Activated B cell treated with CpG ODN at 0.5 μM for 24 hours (primary cell): ENCODE measurements around the gene UTP11. TPM values are rescaled to one million over a fixed set of nuclear protein-coding genes. Genes with fewer than 3 reads are reported as not detected.

Source experiments
- ATAC-seq: fragments of 200-7000 bp; cut with Tn5 transposase; one replicate; pipeline ENCODE4 v1.10.0; 2021; ENCODE audit warnings: low read depth, mild to moderate bottlenecking, moderate library complexity
- CTCF ChIA-PET: fragments of 350-600 bp; sonication (Branson Sonifier 250); formaldehyde crosslinking; loops from one replicate; lab custom pipeline; 2021; ENCODE audit warnings: antibody characterized with exemption; lab: Charles Lee
- POLR2A ChIA-PET: fragments of 350-600 bp; sonication (Branson Sonifier 250); formaldehyde crosslinking; loops from one replicate; lab custom pipeline; 2021; ENCODE audit warnings: antibody characterized with exemption; lab: Charles Lee
- DNase-seq: peaks from one replicate; pipeline ENCODE4 v3.0.0; 2022
- H3K27ac Mint-ChIP-seq: one replicate; pipeline ENCODE4 v1.8.0; 2020; ENCODE audit warnings: mixed read lengths
- H3K27me3 Mint-ChIP-seq: one replicate; pipeline ENCODE4 v1.8.0; 2021; ENCODE audit warnings: mixed read lengths
- H3K36me3 Mint-ChIP-seq: one replicate; pipeline ENCODE4 v1.8.0; 2021; ENCODE audit warnings: low read depth, mixed read lengths
- H3K4me1 Mint-ChIP-seq: one replicate; pipeline ENCODE4 v1.8.0; 2021; ENCODE audit warnings: mixed read lengths
- H3K4me3 Mint-ChIP-seq: one replicate; pipeline ENCODE4 v1.8.0; 2020; ENCODE audit warnings: mild to moderate bottlenecking, mixed read lengths
- H3K9me3 Mint-ChIP-seq: one replicate; pipeline ENCODE4 v1.8.0; 2020; ENCODE audit warnings: mixed read lengths
- CTCF ChIP-seq: fragments of 200-600 bp; IDR thresholded peaks from one replicate; pipeline ENCODE4 v1.8.0; 2022; ENCODE audit warnings: antibody characterized with exemption, mild to moderate bottlenecking
- intact Hi-C: fragments of 100-400 bp; cut with micrococcal nuclease; formaldehyde crosslinking; loops from one replicate; pipeline ENCODE4 v1.15.1; 2024
- total RNA-seq: library from RNA; stranded (reverse); gene quantifications from 2 replicates; pipeline ENCODE4 v1.2.3, GENCODE V29; 2022

UTP11 gene
- total RNA-seq, 1 donor from 2014 or later, result 26.1 TPM

- peaks cover 14% of the 10 kb centered on the region for H3K36me3 Mint-ChIP-seq
- no peaks in the 10 kb centered on the region for H3K27me3 Mint-ChIP-seq
- H3K27ac Mint-ChIP-seq, result no peak overlapping the region
- H3K4me3 Mint-ChIP-seq, result no peak overlapping the region
- no peak for TF ChIP-seq CTCF
- H3K4me1 Mint-ChIP-seq, result peaks cover 27% of the 10 kb centered on the region
- ATAC-seq, result no peak
- intact Hi-C loops, result loop anchor here (10.0 kb wide), 1 partner anchor 405 kb away; no protein-coding TSS in a partner anchor
- ChIA-PET POLR2A (no interaction called here), CTCF (interaction anchor here (1.0 kb wide), 1 partner anchor 19 kb away, joined by 4 read pairs; no protein-coding TSS in a partner anchor)
- DNase-seq, result no peak
- no peaks in the 10 kb centered on the region for H3K9me3 Mint-ChIP-seq
Observed at GRCh38 chr1:38009841-38010180, 2.7 kb upstream of the UTP11 start.

GRCh38 chr1:38013227-38013622, 691 bp downstream of the UTP11 start:
- ATAC-seq (no peak), DNase-seq (no peak)
- Mint-ChIP-seq H3K9me3 (no peaks in the 10 kb centered on the region), H3K27me3 (no peaks in the 10 kb centered on the region), H3K36me3 (peaks cover 36% of the 10 kb centered on the region), H3K4me3 (peak overlapping the region; percentile 100), H3K27ac (peak overlapping the region; percentile 94), H3K4me1 (peaks cover 27% of the 10 kb centered on the region)
- TF ChIP-seq CTCF, result no peak
- intact Hi-C loops, result loop anchor here (10.0 kb wide), 1 partner anchor 408 kb away; no protein-coding TSS in a partner anchor
- POLR2A ChIA-PET, result interaction anchor here (1.0 to 2.0 kb wide), 6 partner anchors 14 to 462 kb away, joined by 3 to 8 read pairs (median 4); partner anchors contain the start of genes MTF1 and SF3A3
- CTCF ChIA-PET, result interaction anchor here (0.7 to 1.1 kb wide), 2 partner anchors 22 to 59 kb away, joined by 3 read pairs; no protein-coding TSS in a partner anchor

- Mint-ChIP-seq H3K4me3 (peak overlapping the region; percentile 100), H3K9me3 (no peaks in the 10 kb centered on the region), H3K4me1 (peaks cover 27% of the 10 kb centered on the region), H3K36me3 (peaks cover 46% of the 10 kb centered on the region), H3K27ac (no peak overlapping the region), H3K27me3 (no peaks in the 10 kb centered on the region)
- POLR2A ChIA-PET, result interaction anchor here (0.7 to 2.0 kb wide), 2 partner anchors 24 to 322 kb away, joined by 4 to 8 read pairs; partner anchors contain the start of genes CDCA8 and SF3A3
- TF ChIP-seq CTCF, result no peak
- CTCF ChIA-PET, result no interaction called here
- no peak for ATAC-seq
- DNase-seq, result no peak
- intact Hi-C loops, result loop anchor here (10.0 kb wide), 1 partner anchor 409 kb away; no protein-coding TSS in a partner anchor
Observed at GRCh38 chr1:38014171-38014570, 1.6 kb downstream of the UTP11 start.

- Mint-ChIP-seq H3K27ac (no peak overlapping the region), H3K4me1 (peaks cover 27% of the 10 kb centered on the region), H3K27me3 (no peaks in the 10 kb centered on the region), H3K4me3 (no peak overlapping the region), H3K36me3 (peaks cover 50% of the 10 kb centered on the region), H3K9me3 (no peaks in the 10 kb centered on the region)
- ATAC-seq (no peak), DNase-seq (no peak)
- CTCF ChIA-PET, result no interaction called here
- POLR2A ChIA-PET, result no interaction called here
- no peak for TF ChIP-seq CTCF
- intact Hi-C loops, result loop anchor here (10.0 kb wide), 1 partner anchor 410 kb away; no protein-coding TSS in a partner anchor
Observed at GRCh38 chr1:38014724-38015424, 2.3 kb downstream of the UTP11 start.
